C4-2B (cell line): ENCODE data around the gene TRANK1.

Experiments
- H3K27ac ChIP-seq: fragments of 450-650 bp; 2 replicates; pipeline ENCODE4 v1.5.1; 2017
- CTCF ChIP-seq: fragments of 450-650 bp; conservative IDR thresholded peaks from 2 replicates; pipeline ENCODE4 v1.5.1; 2017; ENCODE audit warnings: mild to moderate bottlenecking
- ZFX ChIP-seq: fragments of 450-650 bp; IDR thresholded peaks from 2 replicates; pipeline ENCODE4 v1.6.1; 2017

TRANK1 gene

GRCh38 chr3:36877930-36878685, 66.7 kb downstream of the TRANK1 start:
- no peak overlapping the region for H3K27ac ChIP-seq
- TF ChIP-seq ZFX (no peak), CTCF (no peak)

- H3K27ac ChIP-seq = no peak overlapping the region
- no peak for TF ChIP-seq ZFX
These were observed 68.5 kb downstream of the TRANK1 start for GRCh38 chr3:36876181-36876936.

GRCh38 chr3:36875397-36875796, 69.5 kb downstream of the TRANK1 start:
- no peak for TF ChIP-seq CTCF
- H3K27ac ChIP-seq = no peak overlapping the region

GRCh38 chr3:36874424-36874823, 70.4 kb downstream of the TRANK1 start:
- no peak overlapping the region for H3K27ac ChIP-seq
- no peak for TF ChIP-seq ZFX
- TF ChIP-seq CTCF = no peak

GRCh38 chr3:36871379-36872126, 73.3 kb downstream of the TRANK1 start:
- TF ChIP-seq ZFX (no peak), CTCF (no peak; the same call in 1 of the 2 replicates)
- no peak overlapping the region for H3K27ac ChIP-seq

- no peak overlapping the region for H3K27ac ChIP-seq
- TF ChIP-seq ZFX (no peak), CTCF (peak; percentile 81)
These were observed 76.0 kb downstream of the TRANK1 start for GRCh38 chr3:36868614-36869436.

- H3K27ac ChIP-seq = no peak overlapping the region
- TF ChIP-seq ZFX (no peak), CTCF (no peak)
These were observed 77.0 kb downstream of the TRANK1 start for GRCh38 chr3:36867810-36868209.
